Naive thymus-derived CD4-positive, alpha-beta T cell (primary cell): ENCODE measurements around the gene TLR9. TPM values are rescaled to one million over a fixed set of nuclear protein-coding genes. Genes with fewer than 3 reads are reported as not detected.
A peak's percentile ranks its signal among the peaks of the same experiment; 100 is the strongest.

Experiments
- ATAC-seq: fragments of 150-1000 bp; cut with Tn5 transposase; 2 replicates; pipeline ENCODE4 v1.10.0; 2021; ENCODE audit warnings: mild to moderate bottlenecking, moderate library complexity
- CTCF ChIA-PET: fragments of 350-600 bp; sonication (Branson Sonifier 250); formaldehyde crosslinking; loops from one replicate; lab custom pipeline; 2021; ENCODE audit warnings: antibody characterized with exemption; lab: Charles Lee
- POLR2A ChIA-PET: fragments of 350-600 bp; sonication (Branson Sonifier 250); formaldehyde crosslinking; loops from one replicate; lab custom pipeline; 2021; ENCODE audit warnings: antibody characterized with exemption, inconsistent platforms; lab: Charles Lee
- DNase-seq, 9 donors: peaks; one replicate each; pipeline versions ENCODE4 v3.0.0 to v3.0.0-alpha.2; 2020 to 2022; ENCODE audit warnings: mixed read lengths in 1 of 9
- H3K27ac ChIP-seq: one replicate; pipeline ENCODE4 v1.7.0; 2013; ENCODE audit warnings: mild to moderate bottlenecking, low read depth, low read length, moderate library complexity
- H3K27me3 ChIP-seq, 2 donors: one replicate each; pipeline ENCODE4 v1.7.0; 2013; ENCODE audit warnings: low read length in 2 of 2, mild to moderate bottlenecking in 2 of 2, moderate library complexity in 2 of 2; ENCODE audit not compliant: control insufficient read depth in 2 of 2, insufficient read depth in 2 of 2
- H3K36me3 ChIP-seq, 3 experiments: 1 replicate in 2 of 3; 2 replicates in 1 of 3; pipeline ENCODE4 v1.7.0; 2013; ENCODE audit warnings: low read length in 3 of 3, mild to moderate bottlenecking in 3 of 3, moderate library complexity in 1 of 3; ENCODE audit not compliant: insufficient read depth in 3 of 3, control insufficient read depth in 2 of 3
- H3K4me1 ChIP-seq, 2 donors: one replicate each; pipeline ENCODE4 v1.7.0; 2013; ENCODE audit warnings: low read length in 2 of 2, mild to moderate bottlenecking in 2 of 2, moderate library complexity in 1 of 2; ENCODE audit not compliant: control insufficient read depth in 2 of 2, insufficient read depth in 2 of 2
- H3K4me3 ChIP-seq: 2 replicates; pipeline ENCODE4 v1.7.0; 2013; ENCODE audit warnings: mild to moderate bottlenecking, low read length
- H3K9me3 ChIP-seq, 3 experiments: 1 replicate in 2 of 3; 2 replicates in 1 of 3; pipeline ENCODE4 v1.7.0; 2013; ENCODE audit warnings: low read length in 3 of 3; ENCODE audit not compliant: control insufficient read depth in 2 of 3
- H3K27ac Mint-ChIP-seq, 9 donors: one replicate each; pipeline ENCODE4 v1.8.0; 2020 to 2022; ENCODE audit warnings: mixed read lengths in 9 of 9, mild to moderate bottlenecking in 8 of 9, moderate library complexity in 5 of 9, inconsistent platforms in 2 of 9
- H3K27me3 Mint-ChIP-seq, 5 donors: one replicate each; pipeline ENCODE4 v1.8.0; 2021 to 2022; ENCODE audit warnings: mixed read lengths in 5 of 5, mild to moderate bottlenecking in 1 of 5
- H3K36me3 Mint-ChIP-seq, 5 donors: one replicate each; pipeline ENCODE4 v1.8.0; 2020 to 2022; ENCODE audit warnings: mixed read lengths in 5 of 5, mild to moderate bottlenecking in 3 of 5, inconsistent platforms in 1 of 5
- H3K4me1 Mint-ChIP-seq, 7 donors: one replicate each; pipeline ENCODE4 v1.8.0; 2020 to 2022; ENCODE audit warnings: mixed read lengths in 7 of 7, mild to moderate bottlenecking in 3 of 7, inconsistent platforms in 1 of 7
- H3K4me3 Mint-ChIP-seq, 10 donors: one replicate each; pipeline ENCODE4 v1.8.0; 2020 to 2022; ENCODE audit warnings: mild to moderate bottlenecking in 10 of 10, mixed read lengths in 10 of 10, moderate library complexity in 6 of 10, inconsistent platforms in 2 of 10
- H3K9me3 Mint-ChIP-seq, 11 donors: one replicate each; pipeline ENCODE4 v1.8.0; 2020 to 2022; ENCODE audit warnings: mixed read lengths in 11 of 11, mild to moderate bottlenecking in 4 of 11, inconsistent platforms in 1 of 11, moderate library complexity in 1 of 11
- intact Hi-C, 2 donors: fragments of 100-400 bp; cut with micrococcal nuclease; formaldehyde crosslinking; loops; one replicate each; pipeline ENCODE4 v1.15.1; 2023
- polyA plus RNA-seq, 2 donors: library from polyadenylated mRNA; unstranded; fragments of 300-500 nt; fragmentation: Illumina TruSeq; gene quantifications; one replicate each; pipeline ENCODE4 v1.2.3, GENCODE V29; 2021
- total RNA-seq, 6 experiments: library from RNA in 5 of 6; stranded (reverse) in 5 of 6; gene quantifications; 1 replicate in 5 of 6; 2 replicates in 1 of 6; pipeline ENCODE4 v1.2.3 and lab custom pipeline; 2021 to 2026

TLR9 gene
- total and polyA plus RNA-seq, 7 experiments from 2014 or later = 0.16 to 2.5 (median 1.2) TPM; not detected in 1

DNA sequence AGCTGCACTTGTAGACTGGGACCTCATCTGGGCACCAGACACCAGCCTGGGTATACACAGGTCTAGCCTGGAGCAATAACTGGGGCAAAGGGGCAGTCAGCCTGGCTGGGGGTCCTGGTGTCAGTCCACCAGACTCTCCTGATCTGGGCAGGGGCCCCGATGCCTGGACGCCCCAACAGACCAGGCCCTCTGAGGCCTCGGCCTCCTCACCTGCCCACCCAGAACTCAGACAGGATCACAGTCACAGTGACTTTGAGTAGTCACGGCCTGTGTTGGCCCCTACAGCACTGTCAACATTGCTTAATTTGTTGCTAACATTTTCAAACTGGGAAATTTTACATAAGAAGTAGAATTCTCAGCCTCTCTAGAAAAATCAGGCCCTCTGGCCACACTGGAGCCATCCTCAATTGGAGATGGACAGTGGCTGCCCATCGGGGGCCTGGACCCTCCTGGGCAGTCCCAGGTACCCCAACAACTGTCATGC, 7.7 kb upstream of the TLR9 start:
- H3K27me3 ChIP-seq = no peaks in the 10 kb centered on the region
- no peaks in the 10 kb centered on the region for H3K27me3 Mint-ChIP-seq
- DNase-seq (no peak), ATAC-seq (no peak)
- no peaks in the 10 kb centered on the region for H3K9me3 ChIP-seq
- no peak overlapping the region for H3K4me3 ChIP-seq
- POLR2A ChIA-PET = interaction anchor here (0.6 to 46.3 kb wide), 8 partner anchors 11 to 215 kb away, joined by 3 to 1418 read pairs (median 6); partner anchors contain the start of genes GLYCTK, TLR9 and WDR82
- peak overlapping the region in 5 of 10 donors; percentile 32 to 65 (median 46) for H3K4me3 Mint-ChIP-seq
- intact Hi-C loops = no loop called here
- CTCF ChIA-PET = interaction anchor here (0.7 to 11.1 kb wide), 12 partner anchors 13 to 214 kb away, joined by 3 to 126 read pairs (median 8); partner anchors contain the start of gene WDR82
- peak overlapping the region; percentile 18 to 83 (median 72) for H3K27ac Mint-ChIP-seq
- H3K27ac ChIP-seq = peak overlapping the region; percentile 62
- peaks cover 5 to 65% (median 32%) of the 10 kb centered on the region in 3 experiments for H3K36me3 ChIP-seq
- H3K9me3 Mint-ChIP-seq = no peaks in the 10 kb centered on the region
- H3K4me1 Mint-ChIP-seq = peaks cover 40 to 68% (median 65%) of the 10 kb centered on the region in 7 donors
- H3K36me3 Mint-ChIP-seq = peaks cover 0 to 19% (median 6%) of the 10 kb centered on the region in 5 donors
- peaks cover 35 to 46% of the 10 kb centered on the region in 2 donors for H3K4me1 ChIP-seq

DNA sequence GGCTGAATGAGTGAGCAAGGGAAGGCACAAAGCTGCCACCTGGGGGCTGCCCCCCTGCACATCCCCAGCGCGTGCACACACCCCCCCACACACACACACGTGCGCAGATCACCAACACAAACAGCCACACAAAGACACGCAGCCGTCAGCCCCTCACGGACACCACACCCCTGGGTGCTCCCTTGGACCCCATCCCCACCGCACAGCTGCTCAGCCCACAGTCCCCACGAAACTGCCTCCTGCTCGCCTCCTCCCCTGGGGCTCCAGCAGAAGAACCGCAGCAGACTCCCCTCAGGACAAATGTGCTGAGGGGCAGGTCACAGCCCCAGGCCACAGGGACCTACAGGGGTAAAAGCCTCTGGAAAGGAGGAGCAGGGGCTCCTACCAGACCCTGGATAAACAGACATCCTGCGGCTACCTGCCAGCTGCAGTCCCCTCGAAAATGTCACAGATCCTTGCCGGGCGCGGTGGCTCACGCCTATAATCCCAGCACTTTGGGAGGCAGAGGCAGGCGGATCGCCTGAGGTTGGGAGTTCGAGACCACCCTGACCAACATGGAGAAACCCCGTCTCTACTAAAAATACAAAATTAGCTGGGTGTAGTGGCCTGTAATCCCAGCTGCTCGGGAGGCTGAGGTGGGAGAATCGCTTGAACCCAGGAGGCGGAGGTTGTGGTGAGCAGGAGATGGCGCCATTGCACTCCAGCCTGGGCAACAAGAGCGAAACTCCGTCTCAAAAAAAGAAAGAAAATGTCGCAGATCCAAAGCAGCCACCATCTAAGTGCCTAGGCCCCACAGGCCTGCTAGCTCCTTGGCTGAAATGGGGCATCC, 7.0 kb upstream of the TLR9 start:
- peak overlapping the region in 8 of 10 donors; percentile 13 to 57 (median 38) for H3K4me3 Mint-ChIP-seq
- ATAC-seq = no peak
- POLR2A ChIA-PET = interaction anchor here (0.7 to 46.3 kb wide), 9 partner anchors 9 to 216 kb away, joined by 3 to 1418 read pairs (median 4); partner anchors contain the start of genes GLYCTK, TLR9 and WDR82
- CTCF ChIA-PET = interaction anchor here (0.6 to 5.8 kb wide), 23 partner anchors 11 to 228 kb away, joined by 3 to 92 read pairs (median 5); partner anchors contain the start of genes GLYCTK and WDR82
- Histone ChIP-seq H3K27me3 (no peaks in the 10 kb centered on the region), H3K4me1 (peaks cover 29 to 39% of the 10 kb centered on the region in 2 donors), H3K27ac (peak overlapping the region; percentile 62), H3K4me3 (no peak overlapping the region), H3K36me3 (peaks cover 5 to 71% (median 32%) of the 10 kb centered on the region in 3 experiments), H3K9me3 (no peaks in the 10 kb centered on the region)
- H3K4me1 Mint-ChIP-seq = peaks cover 40 to 63% (median 62%) of the 10 kb centered on the region in 7 donors
- DNase-seq = peak in 5 of 9 donors; percentile 10 to 57 (median 43)
- intact Hi-C loops = no loop called here
- peak overlapping the region; percentile 32 to 85 (median 72) for H3K27ac Mint-ChIP-seq
- peaks cover 0 to 19% (median 6%) of the 10 kb centered on the region in 5 donors for H3K36me3 Mint-ChIP-seq
- no peaks in the 10 kb centered on the region for H3K9me3 Mint-ChIP-seq
- H3K27me3 Mint-ChIP-seq = no peaks in the 10 kb centered on the region

DNA sequence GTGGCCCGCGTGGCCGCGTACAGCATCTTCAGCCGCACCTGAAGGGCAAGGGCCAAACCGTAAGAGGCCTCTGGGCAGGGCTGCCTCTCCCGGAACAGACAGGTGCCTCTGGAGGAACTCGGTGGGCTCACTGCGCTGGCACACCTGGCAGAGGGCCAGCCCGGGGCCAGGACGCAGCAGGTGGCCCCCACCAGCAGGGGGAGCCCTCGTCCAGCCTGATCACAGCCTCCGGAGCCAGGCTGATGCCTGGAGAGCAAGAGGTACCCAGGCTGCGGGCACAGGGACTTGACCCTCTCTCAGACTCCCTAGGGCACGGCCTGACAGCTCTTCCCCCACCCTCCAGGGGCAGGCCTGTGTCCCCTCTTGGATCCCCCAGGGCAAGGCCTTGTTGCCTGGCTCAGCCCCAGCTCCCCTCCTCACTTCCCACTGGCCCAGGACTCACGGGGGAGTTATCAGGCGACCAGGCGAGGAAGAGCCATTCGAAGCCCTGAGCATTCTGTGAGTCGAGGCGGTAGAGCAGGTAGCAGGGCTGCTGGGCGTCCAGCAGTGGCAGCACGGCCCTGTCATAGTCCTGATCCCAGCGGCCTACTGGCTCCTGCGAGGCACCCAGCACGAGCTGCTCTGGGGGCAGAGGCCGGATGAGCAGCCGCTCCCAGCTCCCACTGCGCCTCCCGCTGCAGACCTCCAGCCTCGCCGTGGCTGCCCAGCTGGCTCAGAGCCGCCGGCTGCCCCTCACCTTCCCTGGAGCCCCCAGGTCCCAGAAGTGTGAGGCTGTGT, 6.2 kb upstream of the TLR9 start:
- Histone ChIP-seq H3K27ac (peak overlapping the region; percentile 42), H3K36me3 (peaks cover 5 to 72% (median 32%) of the 10 kb centered on the region in 3 experiments), H3K4me1 (peaks cover 22 to 35% of the 10 kb centered on the region in 2 donors), H3K9me3 (no peaks in the 10 kb centered on the region), H3K4me3 (no peak overlapping the region), H3K27me3 (no peaks in the 10 kb centered on the region)
- POLR2A ChIA-PET = interaction anchor here (0.6 to 46.3 kb wide), 11 partner anchors 9 to 217 kb away, joined by 3 to 1418 read pairs (median 3); partner anchors contain the start of genes GLYCTK, TLR9 and WDR82
- Mint-ChIP-seq H3K9me3 (no peaks in the 10 kb centered on the region), H3K27ac (peak overlapping the region; percentile 15 to 88 (median 80)), H3K27me3 (no peaks in the 10 kb centered on the region), H3K36me3 (peaks cover 0 to 19% (median 6%) of the 10 kb centered on the region in 5 donors), H3K4me3 (peak overlapping the region; percentile 20 to 69 (median 53)), H3K4me1 (peaks cover 40 to 63% (median 58%) of the 10 kb centered on the region in 7 donors)
- DNase-seq (peak; percentile 77 to 96 (median 88)), ATAC-seq (peak; percentile 91)
- intact Hi-C loops = loop anchor here (1.0 kb wide), 4 partner anchors 8 to 216 kb away; partner anchors contain the start of gene TWF2 (in 1 of the 2)
- CTCF ChIA-PET = interaction anchor here (0.6 to 5.8 kb wide), 26 partner anchors 9 to 227 kb away, joined by 3 to 92 read pairs (median 5); partner anchors contain the start of genes GLYCTK and WDR82

DNA sequence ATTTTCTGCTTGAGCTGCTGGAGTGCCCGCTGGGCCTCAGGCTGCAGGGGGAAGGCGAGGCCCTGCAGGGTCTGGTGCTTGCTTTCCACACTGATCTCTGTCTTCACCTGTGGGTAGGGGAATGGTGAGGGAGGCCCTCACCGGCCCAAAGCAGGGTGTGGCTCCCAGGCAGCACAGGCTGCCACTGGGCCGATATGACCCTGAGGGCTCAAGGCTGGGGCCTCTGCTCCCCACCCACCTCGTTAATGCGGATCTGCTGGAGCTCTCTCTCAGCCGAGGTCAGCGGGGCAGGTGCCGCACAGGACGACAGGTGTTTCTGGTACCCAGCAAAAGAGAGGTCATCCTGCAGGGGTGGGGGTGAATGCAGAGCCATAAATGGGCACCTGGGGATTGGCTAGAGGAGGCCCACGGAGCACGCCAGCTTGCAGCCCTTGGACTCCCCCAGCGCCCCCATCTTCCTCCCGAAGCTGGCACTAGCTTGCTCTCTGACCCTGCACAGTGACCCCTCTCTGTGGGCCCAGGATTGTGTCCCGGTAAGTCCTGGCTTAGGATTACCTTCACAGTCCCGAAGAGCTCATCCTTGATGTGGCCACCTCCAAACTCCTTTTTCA, 5.5 kb upstream of the TLR9 start:
- Mint-ChIP-seq H3K27me3 (no peaks in the 10 kb centered on the region), H3K27ac (peak overlapping the region in 7 of 9 donors; percentile 15 to 88 (median 76)), H3K36me3 (peaks cover 0 to 19% (median 6%) of the 10 kb centered on the region in 5 donors), H3K9me3 (no peaks in the 10 kb centered on the region), H3K4me1 (peaks cover 40 to 64% (median 58%) of the 10 kb centered on the region in 7 donors), H3K4me3 (peak overlapping the region in 1 of 10 donors; percentile 57)
- no peaks in the 10 kb centered on the region for H3K27me3 ChIP-seq
- H3K4me1 ChIP-seq = peaks cover 15 to 36% of the 10 kb centered on the region in 2 donors
- POLR2A ChIA-PET = interaction anchor here (0.6 to 46.3 kb wide), 9 partner anchors 8 to 109 kb away, joined by 3 to 1418 read pairs (median 3); partner anchors contain the start of genes GLYCTK, TLR9 and WDR82
- H3K27ac ChIP-seq = peak overlapping the region; percentile 42
- DNase-seq (no peak), ATAC-seq (no peak)
- H3K9me3 ChIP-seq = no peaks in the 10 kb centered on the region
- H3K36me3 ChIP-seq = peaks cover 5 to 72% (median 32%) of the 10 kb centered on the region in 3 experiments
- H3K4me3 ChIP-seq = no peak overlapping the region
- intact Hi-C loops = loop anchor here (1.0 kb wide), 4 partner anchors 8 to 216 kb away; partner anchors contain the start of gene TWF2 (in 1 of the 2)
- CTCF ChIA-PET = interaction anchor here (0.6 to 5.8 kb wide), 22 partner anchors 9 to 877 kb away, joined by 3 to 92 read pairs (median 7); partner anchors contain the start of genes GLYCTK and WDR82

DNA sequence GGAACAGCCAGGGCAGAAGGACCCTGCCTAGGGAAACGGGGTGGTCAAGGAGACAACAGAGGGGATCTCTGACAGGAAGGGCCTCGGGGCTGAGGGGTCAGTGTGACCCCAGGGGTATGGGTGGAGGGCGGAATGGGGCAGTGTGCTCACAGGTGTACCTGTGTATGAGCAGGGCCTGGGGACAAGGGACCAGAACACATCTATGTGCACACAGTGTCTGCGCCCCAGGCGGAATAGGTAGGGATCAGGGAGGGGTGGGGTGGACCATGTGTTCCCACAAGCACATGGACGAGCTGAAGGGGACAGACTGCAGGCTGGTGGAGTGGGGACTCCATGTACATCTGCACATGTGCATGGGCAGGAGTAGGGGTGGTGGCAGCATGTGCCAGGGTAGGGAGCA, 5.0 kb upstream of the TLR9 start:
- peaks cover 0 to 19% (median 6%) of the 10 kb centered on the region in 5 donors for H3K36me3 Mint-ChIP-seq
- no peak overlapping the region for H3K4me3 Mint-ChIP-seq
- ChIA-PET CTCF (interaction anchor here (0.6 to 5.8 kb wide), 8 partner anchors 10 to 877 kb away, joined by 3 to 92 read pairs (median 8); partner anchors contain the start of gene GLYCTK), POLR2A (interaction anchor here (0.8 to 46.3 kb wide), 5 partner anchors 8 to 110 kb away, joined by 3 to 1418 read pairs (median 6); partner anchors contain the start of genes GLYCTK, TLR9 and WDR82)
- Histone ChIP-seq H3K4me1 (peaks cover 13 to 42% of the 10 kb centered on the region in 2 donors), H3K27me3 (no peaks in the 10 kb centered on the region), H3K27ac (peak overlapping the region; percentile 37), H3K36me3 (peaks cover 5 to 72% (median 32%) of the 10 kb centered on the region in 3 experiments), H3K4me3 (no peak overlapping the region), H3K9me3 (no peaks in the 10 kb centered on the region)
- H3K9me3 Mint-ChIP-seq = no peaks in the 10 kb centered on the region
- no peak for DNase-seq
- H3K27me3 Mint-ChIP-seq = no peaks in the 10 kb centered on the region
- peak overlapping the region in 7 of 9 donors; percentile 53 to 82 (median 73) for H3K27ac Mint-ChIP-seq
- peaks cover 40 to 65% (median 58%) of the 10 kb centered on the region in 7 donors for H3K4me1 Mint-ChIP-seq
- no peak for ATAC-seq
- intact Hi-C loops = no loop called here
